Hematopoietic multipotent progenitor cell treated with erythropoietin and hydrocortisone succinate and interleukin-3 and kit ligand, for 15 days (in vitro differentiated cells): ENCODE measurements around the gene FITM2.
A peak's percentile ranks its signal among the peaks of the same experiment; 100 is the strongest.
"Not testable (repeated sequence)": the region's sequence is repeated elsewhere in the genome, so short reads cannot be mapped to it uniquely, and the experiment has no call there.

Experiments used
- DNase-seq: peaks from one replicate; pipeline ENCODE4 v3.0.0-alpha.2; 2015; ENCODE audit warnings: low spot score

FITM2 gene

GRCh38 chr20:44331201-44331600 is 20.2 kb upstream of the FITM2 start:
- DNase-seq: no peak

GRCh38 chr20:44328428-44328827 is 17.4 kb upstream of the FITM2 start:
- no peak for DNase-seq

- not testable (repeated sequence) for DNase-seq
Measured at GRCh38 chr20:44327748-44328147, 16.7 kb upstream of the FITM2 start.

- DNase-seq: no peak
Measured at GRCh38 chr20:44326391-44327159, 15.6 kb upstream of the FITM2 start.

GRCh38 chr20:44324343-44324742 is 13.3 kb upstream of the FITM2 start:
- DNase-seq: no peak

- DNase-seq: no peak
Measured at GRCh38 chr20:44319839-44320422, 8.9 kb upstream of the FITM2 start.

- DNase-seq: no peak
Measured at GRCh38 chr20:44314870-44315269, 3.9 kb upstream of the FITM2 start.

GRCh38 chr20:44309763-44310663 is 989 bp downstream of the FITM2 start:
- DNase-seq: peak; percentile 27

GRCh38 chr20:44306927-44307326 is 4.1 kb downstream of the FITM2 start:
- no peak for DNase-seq

- DNase-seq: no peak
Measured at GRCh38 chr20:44304383-44304782, 6.6 kb downstream of the FITM2 start.

- DNase-seq: no peak
Measured at GRCh38 chr20:44302736-44303135, 8.3 kb downstream of the FITM2 start.

GRCh38 chr20:44302026-44302669 is 8.9 kb downstream of the FITM2 start:
- no peak for DNase-seq

GRCh38 chr20:44301285-44301684 is 9.7 kb downstream of the FITM2 start:
- DNase-seq: no peak

GRCh38 chr20:44299011-44299535 is 11.9 kb downstream of the FITM2 start:
- DNase-seq: not testable (repeated sequence)

- DNase-seq: no peak
Measured at GRCh38 chr20:44297721-44298120, 13.3 kb downstream of the FITM2 start.

- no peak for DNase-seq
Measured at GRCh38 chr20:44296011-44296410, 15.0 kb downstream of the FITM2 start.

- no peak for DNase-seq
Measured at GRCh38 chr20:44291754-44292153, 19.2 kb downstream of the FITM2 start.

GRCh38 chr20:44288252-44288651 is 22.8 kb downstream of the FITM2 start:
- peak; percentile 36 for DNase-seq

GRCh38 chr20:44287272-44288097 is 23.5 kb downstream of the FITM2 start:
- DNase-seq: no peak

- DNase-seq: no peak
Measured at GRCh38 chr20:44284032-44284431, 27.0 kb downstream of the FITM2 start.

GRCh38 chr20:44282192-44282591 is 28.8 kb downstream of the FITM2 start:
- no peak for DNase-seq
